Measurements from ENCODE around the gene GLYATL1.

GLYATL1 gene

GRCh38 chr11:58958500-58958899, 19.2 kb downstream of the GLYATL1 start:
- H3K27me3 Mint-ChIP-seq (ENCODE audit: low read depth, poor library complexity), result peaks cover 4% of the 10 kb centered on the region
- no peaks in the 10 kb centered on the region for H3K4me1 Mint-ChIP-seq
- no peak for TF ChIP-seq CTCF (IDR thresholded peaks at IDR 0.05)
- no peaks in the 10 kb centered on the region for H3K9me3 Mint-ChIP-seq
- peak; percentile 35 for DNase-seq
- H3K27ac Mint-ChIP-seq, result no peak overlapping the region
- H3K4me3 Mint-ChIP-seq, result no peak overlapping the region
- no peaks in the 10 kb centered on the region for H3K36me3 Mint-ChIP-seq (ENCODE audit: low read depth)

GRCh38 chr11:58963551-58964104, 24.3 kb downstream of the GLYATL1 start:
- Mint-ChIP-seq H3K27ac (no peak overlapping the region), H3K36me3 (ENCODE audit: low read depth) (no peaks in the 10 kb centered on the region), H3K9me3 (peaks cover 12% of the 10 kb centered on the region), H3K4me1 (no peaks in the 10 kb centered on the region), H3K4me3 (peak overlapping the region; percentile 73), H3K27me3 (ENCODE audit: low read depth, poor library complexity) (peaks cover 24% of the 10 kb centered on the region)
- peak; percentile 25 for DNase-seq
- no peak for TF ChIP-seq CTCF (IDR thresholded peaks at IDR 0.05)

GRCh38 chr11:58965246-58965985, 26.1 kb downstream of the GLYATL1 start:
- no peak for TF ChIP-seq CTCF (IDR thresholded peaks at IDR 0.05)
- no peaks in the 10 kb centered on the region for H3K4me1 Mint-ChIP-seq
- H3K4me3 Mint-ChIP-seq, result no peak overlapping the region
- H3K9me3 Mint-ChIP-seq, result peaks cover 16% of the 10 kb centered on the region
- H3K27ac Mint-ChIP-seq, result no peak overlapping the region
- H3K36me3 Mint-ChIP-seq (ENCODE audit: low read depth), result no peaks in the 10 kb centered on the region
- no peak for DNase-seq
- H3K27me3 Mint-ChIP-seq (ENCODE audit: low read depth, poor library complexity), result peaks cover 24% of the 10 kb centered on the region

- Mint-ChIP-seq H3K4me1 (no peaks in the 10 kb centered on the region), H3K4me3 (no peak overlapping the region), H3K36me3 (ENCODE audit: low read depth) (no peaks in the 10 kb centered on the region), H3K9me3 (peaks cover 36% of the 10 kb centered on the region), H3K27me3 (ENCODE audit: low read depth, poor library complexity) (peaks cover 22% of the 10 kb centered on the region), H3K27ac (no peak overlapping the region)
- DNase-seq, result no peak
- no peak for TF ChIP-seq CTCF (IDR thresholded peaks at IDR 0.05)
Observed at GRCh38 chr11:58968251-58968711, 29.0 kb downstream of the GLYATL1 start.

- Mint-ChIP-seq H3K27ac (no peak overlapping the region), H3K4me3 (no peak overlapping the region), H3K4me1 (no peaks in the 10 kb centered on the region), H3K27me3 (ENCODE audit: low read depth, poor library complexity) (peaks cover 2% of the 10 kb centered on the region), H3K9me3 (peaks cover 26% of the 10 kb centered on the region), H3K36me3 (ENCODE audit: low read depth) (no peaks in the 10 kb centered on the region)
- TF ChIP-seq CTCF (IDR thresholded peaks at IDR 0.05), result no peak
- no peak for DNase-seq
Observed at GRCh38 chr11:58977470-58977869, 38.2 kb downstream of the GLYATL1 start.

- DNase-seq, result no peak
- TF ChIP-seq CTCF (IDR thresholded peaks at IDR 0.05), result no peak
- Mint-ChIP-seq H3K4me3 (no peak overlapping the region), H3K4me1 (no peaks in the 10 kb centered on the region), H3K27ac (no peak overlapping the region), H3K27me3 (ENCODE audit: low read depth, poor library complexity) (peaks cover 2% of the 10 kb centered on the region), H3K9me3 (peaks cover 15% of the 10 kb centered on the region), H3K36me3 (ENCODE audit: low read depth) (no peaks in the 10 kb centered on the region)
Observed at GRCh38 chr11:58979222-58979621, 39.9 kb downstream of the GLYATL1 start.
